Panc1 (cell line): ENCODE measurements around the gene IRF6.

Source experiments
- CTCF ChIP-seq: fragments of 450-650 bp; IDR thresholded peaks from 2 replicates; pipeline ENCODE4 v1.5.1; 2017; ENCODE audit warnings: mild to moderate bottlenecking
- SIN3A ChIP-seq: IDR thresholded peaks from 2 replicates; pipeline ENCODE4 v1.6.1; 2012; ENCODE audit warnings: low read depth, mild to moderate bottlenecking, low read length, moderate library complexity, borderline replicate concordance; ENCODE audit not compliant: insufficient read depth

- TF ChIP-seq CTCF (no peak), SIN3A (no peak)
These were observed 4.8 kb upstream of the IRF6 start for GRCh38 chr1:209810783-209811182.
